Measurements from ENCODE around the gene CSTPP1.

DNA sequence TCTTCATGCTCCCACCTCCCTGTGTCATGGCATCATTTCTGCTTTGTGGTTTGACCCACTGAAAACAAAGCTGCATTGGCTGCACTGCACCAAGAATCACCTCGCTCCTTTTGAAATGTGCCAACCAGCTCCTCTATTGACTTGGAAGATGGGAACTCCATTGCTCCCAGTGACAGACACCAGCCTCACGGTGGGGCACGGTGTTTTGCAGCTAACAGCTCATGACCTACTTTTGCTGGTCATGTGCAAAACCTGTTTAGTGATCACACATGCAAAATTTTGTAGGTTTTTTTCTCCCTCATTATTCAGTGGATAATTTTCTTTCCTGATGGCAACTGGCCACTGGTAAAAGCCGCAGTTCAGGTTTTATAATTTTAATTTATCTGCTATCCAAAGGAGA is 203.3 kb downstream of the CSTPP1 start:
- TF ChIP-seq, protein P1, sequence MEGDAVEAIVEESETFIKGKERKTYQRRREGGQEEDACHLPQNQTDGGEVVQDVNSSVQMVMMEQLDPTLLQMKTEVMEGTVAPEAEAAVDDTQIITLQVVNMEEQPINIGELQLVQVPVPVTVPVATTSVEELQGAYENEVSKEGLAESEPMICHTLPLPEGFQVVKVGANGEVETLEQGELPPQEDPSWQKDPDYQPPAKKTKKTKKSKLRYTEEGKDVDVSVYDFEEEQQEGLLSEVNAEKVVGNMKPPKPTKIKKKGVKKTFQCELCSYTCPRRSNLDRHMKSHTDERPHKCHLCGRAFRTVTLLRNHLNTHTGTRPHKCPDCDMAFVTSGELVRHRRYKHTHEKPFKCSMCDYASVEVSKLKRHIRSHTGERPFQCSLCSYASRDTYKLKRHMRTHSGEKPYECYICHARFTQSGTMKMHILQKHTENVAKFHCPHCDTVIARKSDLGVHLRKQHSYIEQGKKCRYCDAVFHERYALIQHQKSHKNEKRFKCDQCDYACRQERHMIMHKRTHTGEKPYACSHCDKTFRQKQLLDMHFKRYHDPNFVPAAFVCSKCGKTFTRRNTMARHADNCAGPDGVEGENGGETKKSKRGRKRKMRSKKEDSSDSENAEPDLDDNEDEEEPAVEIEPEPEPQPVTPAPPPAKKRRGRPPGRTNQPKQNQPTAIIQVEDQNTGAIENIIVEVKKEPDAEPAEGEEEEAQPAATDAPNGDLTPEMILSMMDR (IDR thresholded peaks at IDR 0.05): no peak
- no peak for TF ChIP-seq POLR2A (IDR thresholded peaks at IDR 0.05)

All from lower leg skin (tissue), 3 donors.